ENCODE measurements around the gene NELL1.

The NELL1 gene

DNA sequence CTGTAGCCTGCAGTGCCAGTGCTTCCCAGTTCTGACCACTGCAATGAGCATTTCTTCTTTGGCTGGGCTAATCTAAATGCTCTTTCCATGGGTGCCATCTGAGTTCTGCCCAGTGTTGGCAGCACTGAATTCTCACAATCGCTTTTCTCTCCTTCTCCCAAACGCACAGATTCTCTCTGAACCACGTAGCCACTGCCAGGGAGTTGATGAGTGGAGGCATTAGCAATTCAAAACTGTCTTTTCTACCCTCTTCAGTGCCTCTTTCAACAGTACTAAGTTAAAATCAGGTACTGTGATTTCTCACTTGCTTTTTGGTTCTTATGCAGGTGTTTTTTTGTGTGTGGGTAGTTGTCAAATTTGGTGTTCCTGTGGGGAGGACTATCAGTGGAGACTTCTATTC is 778.5 kb downstream of the NELL1 start:
- no peak for DNase-seq

DNA sequence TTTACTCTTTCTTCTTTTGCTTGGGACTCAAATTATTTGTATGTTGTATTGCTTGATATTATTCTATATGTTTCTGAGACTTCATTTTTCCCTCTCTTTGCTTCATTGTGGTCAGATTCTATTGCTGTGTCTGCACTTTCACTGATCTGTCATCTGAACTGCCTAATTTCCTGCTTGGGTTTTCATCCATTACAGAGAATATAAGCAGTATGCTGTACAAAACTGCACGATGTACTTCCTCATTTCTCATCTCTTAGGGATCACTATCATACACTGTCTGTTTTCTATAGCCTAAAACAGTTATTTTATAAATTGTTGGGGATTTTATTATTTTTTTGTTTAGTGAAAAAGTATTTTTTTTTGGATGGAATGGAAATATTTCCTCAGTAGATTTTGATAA is 786.8 kb downstream of the NELL1 start:
- no peak for DNase-seq

DNA sequence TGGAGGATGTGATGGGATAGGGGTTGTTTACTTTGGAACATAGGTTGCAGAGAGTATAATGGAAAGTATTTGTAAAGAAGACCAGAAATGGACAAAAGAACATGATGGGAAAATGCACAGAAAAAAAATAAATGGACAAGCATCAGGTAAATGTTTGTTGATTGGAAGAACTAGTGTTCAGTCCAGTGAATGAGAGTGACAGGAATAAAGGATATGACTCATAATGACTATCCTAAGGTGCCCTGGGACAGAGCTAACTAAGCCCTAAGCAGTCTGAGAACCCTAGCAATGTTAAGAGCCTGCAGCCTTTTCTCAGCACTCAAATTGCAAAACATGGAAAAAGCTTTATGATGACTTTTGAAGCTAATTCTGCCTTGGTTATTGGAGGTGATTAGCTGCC is 790.7 kb downstream of the NELL1 start:
- no peak for DNase-seq

DNA sequence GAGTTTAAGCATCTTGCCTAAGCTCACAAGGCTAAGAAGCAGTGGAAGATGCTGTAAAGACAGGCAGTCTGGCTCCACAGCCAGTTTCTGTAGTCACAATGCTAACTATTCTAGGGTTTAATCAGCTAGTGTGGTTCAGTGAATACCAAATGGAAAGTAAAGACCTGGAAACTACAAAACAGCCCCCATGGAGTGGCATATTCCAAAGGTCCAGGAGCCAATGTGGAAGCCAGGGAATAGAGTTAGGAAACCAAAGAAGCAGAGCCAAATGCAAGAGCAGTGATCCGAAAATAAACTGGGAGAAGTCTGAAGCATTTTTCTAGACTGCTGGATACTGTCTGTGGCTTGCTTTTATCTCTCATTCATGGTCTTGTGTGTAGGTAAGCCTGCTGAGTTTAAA is 792.3 kb downstream of the NELL1 start:
- no peak for DNase-seq

DNA sequence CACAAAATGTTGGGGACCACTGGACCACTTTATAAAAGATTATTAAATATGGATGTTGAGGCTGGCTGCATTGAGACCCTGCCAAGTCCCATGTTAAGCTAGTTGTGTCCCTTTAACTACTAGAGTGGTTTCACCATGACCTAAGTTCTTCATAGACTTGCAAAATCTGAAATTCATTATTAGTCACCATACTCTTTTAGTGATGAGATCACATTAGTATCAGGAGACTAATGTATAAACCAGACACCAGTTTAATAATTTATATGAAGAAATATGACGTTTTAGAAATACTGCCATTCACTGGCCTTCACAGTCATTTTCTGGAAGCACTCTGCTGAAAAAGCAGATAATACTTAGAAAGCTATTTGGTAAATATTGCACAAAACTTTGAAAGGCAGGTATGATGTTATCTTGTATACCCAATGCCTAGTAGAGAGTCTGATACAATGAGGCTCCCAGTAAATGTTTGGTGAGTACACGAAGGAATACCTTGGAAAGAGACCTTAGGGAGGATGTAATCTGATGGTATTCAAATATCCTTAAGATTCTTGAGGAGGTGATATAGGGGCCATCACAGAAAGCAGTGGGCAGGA is 795.3 kb downstream of the NELL1 start:
- DNase-seq = no peak

DNA sequence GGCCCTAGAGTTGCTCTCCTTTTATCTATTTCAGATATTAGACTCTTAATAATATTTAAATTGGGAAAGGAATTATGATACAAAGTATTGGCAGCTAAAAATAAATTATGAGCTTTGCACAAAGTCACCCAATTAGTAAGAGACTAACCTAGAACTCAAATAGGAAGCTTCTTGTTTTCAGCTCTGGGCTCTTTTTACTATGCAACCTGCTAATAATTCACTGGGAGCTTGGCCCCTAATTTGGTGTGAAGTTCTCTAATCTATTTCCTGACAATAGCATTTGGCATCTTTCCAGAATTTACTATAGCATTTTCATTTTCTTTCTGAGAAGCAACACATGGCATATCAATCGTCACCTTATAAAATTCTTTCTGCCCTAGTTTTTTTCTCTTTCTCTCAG is 795.8 kb downstream of the NELL1 start:
- DNase-seq = no peak

DNA sequence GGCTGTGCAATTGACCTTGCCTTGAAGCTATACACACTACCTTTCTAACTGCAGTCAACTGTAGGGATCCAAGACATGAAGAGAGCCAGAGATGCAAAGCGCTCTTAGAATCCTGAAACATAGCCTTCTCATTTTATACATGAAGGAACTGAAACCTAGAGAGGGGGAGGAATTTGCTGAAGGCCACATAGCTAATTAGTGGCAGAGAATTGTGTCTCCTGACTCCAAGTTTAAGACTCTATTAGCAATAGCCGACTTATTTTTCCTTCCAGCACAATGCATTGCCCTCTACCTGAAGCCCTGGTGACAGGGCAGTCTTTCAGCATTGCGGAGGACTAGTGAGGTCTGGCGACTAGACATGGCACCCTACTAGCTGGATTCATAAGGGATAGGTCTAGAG is 796.5 kb downstream of the NELL1 start:
- DNase-seq = no peak

DNA sequence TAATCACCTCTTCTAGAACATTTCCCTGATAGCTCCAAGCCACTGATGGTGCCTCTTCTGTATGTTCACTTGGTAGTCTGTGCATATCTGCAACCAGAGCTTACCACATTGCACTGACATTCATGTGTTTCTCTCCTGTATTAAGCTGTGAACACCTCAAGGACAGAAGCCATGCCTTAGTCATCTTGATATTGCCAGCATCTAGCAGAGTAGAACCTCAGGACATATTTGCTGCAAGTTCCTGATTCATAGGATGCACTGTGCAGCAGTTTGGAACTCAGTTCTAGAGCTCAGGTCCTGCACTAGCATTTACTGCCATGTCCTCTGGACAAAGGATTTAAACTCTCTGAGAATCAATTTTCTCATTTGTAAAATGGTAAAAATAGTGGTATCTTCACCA is 801.1 kb downstream of the NELL1 start:
- DNase-seq = no peak

DNA sequence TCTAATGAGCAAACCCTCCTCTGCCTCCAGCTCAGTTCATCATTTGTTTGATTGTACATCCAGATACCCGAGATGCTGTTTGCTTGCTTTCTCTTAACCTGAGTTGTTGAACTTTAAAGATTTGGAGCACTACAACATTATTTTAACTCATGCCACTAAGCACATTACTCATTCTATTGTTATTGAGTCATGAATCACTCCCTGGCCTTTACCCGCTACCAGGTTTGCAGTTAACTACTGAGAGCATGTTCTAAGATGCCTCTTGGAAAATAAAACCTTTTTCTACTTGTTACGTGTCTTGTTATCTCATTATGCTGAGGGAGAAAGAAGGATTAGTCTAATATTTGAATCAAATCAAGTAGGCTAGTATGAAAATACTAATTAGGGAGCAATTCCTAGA is 802.9 kb downstream of the NELL1 start:
- DNase-seq = no peak

DNA sequence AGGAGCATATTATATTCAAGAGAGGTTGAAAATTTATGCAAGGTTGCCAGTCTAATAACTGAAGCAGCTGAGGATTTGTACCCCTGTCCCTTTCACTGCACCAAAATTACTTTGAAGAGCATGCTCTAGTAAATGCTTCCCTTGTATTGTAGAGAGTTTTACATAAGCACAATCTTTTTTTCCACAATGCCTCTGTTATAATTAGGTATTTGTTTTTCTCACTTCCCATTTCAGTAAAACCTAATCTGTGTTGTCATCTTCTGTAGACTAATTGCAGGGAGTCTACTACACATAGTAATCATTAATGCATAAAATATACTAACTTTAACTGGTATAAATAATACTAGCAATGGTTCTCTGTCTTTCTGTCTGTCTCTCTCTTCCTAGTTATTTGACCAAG is 805.1 kb downstream of the NELL1 start:
- DNase-seq = no peak

DNA sequence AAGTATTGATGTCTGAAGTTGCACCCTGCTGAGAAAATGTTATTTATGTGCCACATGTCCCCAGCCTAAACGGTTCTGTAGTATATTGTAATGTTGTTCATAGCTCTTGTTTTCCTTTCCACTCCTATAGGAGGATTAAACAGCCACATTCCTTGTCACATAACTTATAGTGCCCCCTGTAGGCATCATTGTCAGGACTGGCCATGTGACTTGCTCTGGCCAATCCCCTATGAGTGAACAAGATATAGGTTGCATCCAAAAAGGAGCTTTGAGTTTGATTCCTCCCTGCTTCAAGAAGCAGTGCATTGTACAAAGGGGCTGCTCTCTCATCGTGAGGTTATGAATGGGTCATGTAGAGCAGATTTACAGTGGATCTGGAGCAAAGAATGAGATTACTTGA is 805.9 kb downstream of the NELL1 start:
- DNase-seq = no peak

DNA sequence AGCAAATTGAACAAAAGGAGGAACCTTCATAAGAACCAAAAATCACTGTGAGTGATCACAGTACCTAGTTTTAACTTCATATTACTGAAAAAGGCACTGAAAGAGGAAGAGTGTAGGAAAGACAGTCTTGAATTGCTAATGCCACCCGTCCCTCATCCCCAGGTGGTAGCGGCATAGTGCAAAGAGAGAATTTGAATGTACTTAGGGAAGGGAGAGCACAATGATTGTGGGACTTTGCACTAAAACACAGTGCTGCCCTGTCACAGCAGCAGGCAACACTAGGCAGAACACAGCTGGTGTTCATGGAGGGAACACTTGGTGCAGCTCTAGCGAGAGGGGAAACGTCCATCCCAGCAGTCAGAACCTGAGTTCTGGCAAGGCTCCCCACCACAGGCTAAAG is 807.2 kb downstream of the NELL1 start:
- no peak for DNase-seq

DNA sequence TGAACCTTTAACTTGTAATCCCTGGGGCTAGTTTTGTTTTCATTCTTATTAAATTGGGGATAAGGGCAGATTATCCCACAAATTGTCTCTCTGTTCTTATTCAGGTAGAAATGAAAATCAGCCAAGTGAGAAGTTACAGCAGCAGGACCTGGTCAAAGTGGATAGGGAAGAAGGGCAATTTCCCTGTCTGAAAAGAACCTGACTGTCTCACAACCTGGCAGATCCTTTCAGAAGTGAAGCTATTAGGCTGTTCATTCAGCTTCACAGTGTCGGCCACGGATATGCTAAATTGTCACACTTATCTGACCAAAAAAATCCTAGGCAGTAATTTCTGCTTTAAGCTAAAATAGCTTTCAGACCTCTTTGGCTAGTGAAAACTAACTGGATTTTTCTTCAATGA is 810.9 kb downstream of the NELL1 start:
- DNase-seq = no peak

DNA sequence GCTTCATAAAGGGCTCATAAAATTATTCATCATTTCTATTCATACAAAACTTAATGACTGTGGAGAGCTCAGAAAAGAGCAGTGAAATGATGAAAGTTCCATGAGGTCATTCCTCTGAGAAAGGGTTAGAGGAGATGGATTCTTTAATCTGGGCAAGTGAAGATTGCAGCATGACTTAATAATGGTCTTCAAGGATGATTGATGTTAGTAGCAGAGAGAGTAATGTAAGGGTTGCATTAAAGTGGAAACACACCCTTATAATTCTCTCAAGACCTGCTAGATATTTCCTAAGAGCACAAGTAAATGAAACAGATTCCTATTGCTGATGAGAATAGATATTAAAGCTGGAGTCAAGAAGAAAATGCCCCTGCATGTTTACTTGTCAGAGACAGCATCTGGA is 811.9 kb downstream of the NELL1 start:
- DNase-seq = no peak

DNA sequence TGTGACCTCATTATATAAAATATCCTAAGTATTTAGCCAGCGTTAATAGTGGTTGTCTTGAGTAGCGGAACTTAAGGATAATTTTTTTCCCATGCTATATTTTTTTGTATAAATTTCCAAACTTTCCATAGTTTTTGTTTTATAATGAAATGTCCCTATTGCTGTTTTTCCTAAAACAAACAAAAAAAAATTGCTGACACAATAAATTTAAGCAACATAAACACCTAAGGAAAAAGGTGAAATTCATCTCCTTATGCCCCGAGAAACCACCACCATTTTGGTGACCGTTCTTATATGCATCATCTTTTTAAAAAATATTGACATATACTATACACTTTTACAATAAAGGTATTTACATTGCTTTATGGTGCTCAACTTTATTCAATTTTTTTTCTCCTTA is 814.7 kb downstream of the NELL1 start:
- DNase-seq = no peak

DNA sequence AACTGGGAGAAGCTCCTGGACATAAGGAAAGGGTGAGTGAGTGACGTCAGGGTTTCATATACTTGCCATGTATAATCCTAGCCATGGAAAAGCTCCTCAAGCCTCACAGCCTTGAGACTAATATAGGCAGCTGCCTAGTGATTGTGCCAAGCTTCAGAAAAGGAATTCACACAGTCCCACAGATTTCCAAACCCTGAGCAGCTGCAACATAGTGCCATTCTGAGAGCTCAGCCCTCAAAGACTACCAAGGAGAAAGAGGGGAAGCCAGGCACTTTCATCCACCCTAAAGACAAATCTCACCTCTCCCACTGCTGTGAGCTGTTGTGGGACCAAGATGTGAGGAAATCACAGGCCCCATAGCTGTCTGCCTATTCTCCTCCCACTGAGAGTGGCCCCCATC is 815.6 kb downstream of the NELL1 start:
- DNase-seq = no peak

DNA sequence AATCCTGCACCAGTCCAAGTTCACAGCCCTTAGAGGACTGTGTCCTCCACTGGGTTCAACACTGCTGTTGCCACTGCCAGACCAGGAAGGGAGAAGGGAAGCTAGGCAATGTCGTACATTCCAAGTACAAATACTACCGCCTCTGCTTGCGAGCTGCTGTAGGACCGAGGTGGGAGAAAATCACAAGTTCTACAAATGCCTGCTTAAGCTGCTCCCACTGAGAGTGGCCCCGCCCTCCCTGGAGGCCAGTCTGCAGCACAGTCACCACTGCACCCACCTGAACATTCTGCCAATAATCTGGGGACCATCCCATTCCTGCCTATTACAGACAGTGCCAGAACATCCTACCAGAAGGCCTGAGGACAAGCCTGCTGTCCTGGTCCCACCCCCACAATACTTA is 816.0 kb downstream of the NELL1 start:
- no peak for DNase-seq

DNA sequence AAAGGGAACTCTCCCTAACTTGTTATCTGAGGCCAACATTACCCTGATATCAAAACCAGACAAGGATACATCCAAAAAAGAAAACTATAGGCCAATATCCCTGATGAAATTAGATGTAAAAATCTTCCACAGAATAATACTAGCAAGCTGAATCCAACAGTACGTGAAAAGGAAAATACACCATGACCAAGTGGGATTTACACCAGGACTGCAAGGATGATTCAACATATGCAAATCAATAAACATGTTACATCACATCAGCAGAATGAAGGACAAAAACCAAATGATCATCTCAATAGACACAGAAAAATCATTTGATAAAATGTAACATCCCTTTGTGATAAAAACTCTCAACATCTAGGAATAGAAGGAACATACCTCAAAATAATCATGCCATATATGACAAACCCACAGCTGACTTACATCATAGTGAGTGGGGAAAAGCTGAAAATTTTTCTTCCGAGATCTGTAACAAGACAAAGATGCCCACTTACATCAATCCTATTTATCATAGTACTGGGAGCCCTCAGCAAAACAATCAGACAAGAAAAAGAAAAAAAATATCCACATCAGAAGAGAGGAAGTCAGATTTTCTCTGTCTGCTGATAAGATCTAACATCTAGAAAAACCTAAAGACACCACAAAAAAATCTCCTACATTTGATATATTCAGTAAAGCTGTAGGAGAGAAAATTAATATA is 820.2 kb downstream of the NELL1 start:
- no peak for DNase-seq

DNA sequence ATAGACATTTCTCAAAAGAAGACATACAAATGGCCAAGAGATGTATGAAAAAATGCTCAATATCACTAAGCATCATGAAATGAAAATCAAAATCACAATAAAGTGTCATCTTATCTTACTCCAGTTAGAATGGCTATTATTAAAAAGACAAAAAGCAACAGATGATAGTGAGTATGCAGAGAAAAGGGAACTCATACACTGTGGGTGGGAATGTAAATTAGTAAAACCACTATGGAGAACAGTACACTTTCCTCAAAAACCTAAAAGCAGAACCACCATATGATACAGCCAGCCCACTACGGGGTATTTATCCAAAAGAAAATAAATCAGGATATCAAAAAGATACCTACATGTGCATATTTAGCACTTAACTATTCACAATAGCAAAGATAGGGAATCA is 823.5 kb downstream of the NELL1 start:
- no peak for DNase-seq

DNA sequence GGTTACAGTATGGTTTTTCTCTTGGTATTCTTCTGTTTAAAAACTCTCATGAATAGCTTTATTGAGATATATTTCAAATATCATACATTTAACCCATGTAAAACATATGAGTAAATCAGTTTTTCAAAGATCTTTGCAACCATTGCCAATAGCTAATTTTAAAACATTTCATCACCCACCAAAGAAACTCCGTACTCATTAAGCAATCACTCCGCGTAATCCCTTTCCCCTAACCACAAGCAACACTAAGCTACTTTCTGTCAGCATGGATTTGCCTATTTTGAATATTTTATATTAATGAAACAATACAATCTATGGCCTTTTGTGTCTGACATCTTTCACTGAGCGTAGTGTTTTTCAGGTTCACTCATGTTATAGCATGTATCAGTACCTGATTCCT is 825.6 kb downstream of the NELL1 start:
- no peak for DNase-seq

DNA sequence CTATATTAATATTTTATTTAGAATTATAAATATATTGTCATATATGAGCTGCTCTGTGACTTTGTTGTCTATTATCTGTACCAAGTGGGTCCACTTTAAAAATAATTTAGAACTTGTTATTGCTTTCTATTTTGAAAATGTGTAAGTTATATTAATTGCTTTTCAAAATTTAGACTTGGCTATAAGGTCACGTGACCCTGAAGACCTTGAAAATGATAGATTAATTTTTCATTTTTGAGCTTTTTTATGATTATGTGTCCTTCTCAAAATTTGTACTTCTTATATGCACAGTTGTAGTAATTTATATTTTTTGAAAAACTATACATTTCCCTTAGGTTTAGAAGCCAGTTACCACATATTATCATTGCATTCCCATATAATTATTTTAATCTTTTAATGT is 826.5 kb downstream of the NELL1 start:
- no peak for DNase-seq

DNA sequence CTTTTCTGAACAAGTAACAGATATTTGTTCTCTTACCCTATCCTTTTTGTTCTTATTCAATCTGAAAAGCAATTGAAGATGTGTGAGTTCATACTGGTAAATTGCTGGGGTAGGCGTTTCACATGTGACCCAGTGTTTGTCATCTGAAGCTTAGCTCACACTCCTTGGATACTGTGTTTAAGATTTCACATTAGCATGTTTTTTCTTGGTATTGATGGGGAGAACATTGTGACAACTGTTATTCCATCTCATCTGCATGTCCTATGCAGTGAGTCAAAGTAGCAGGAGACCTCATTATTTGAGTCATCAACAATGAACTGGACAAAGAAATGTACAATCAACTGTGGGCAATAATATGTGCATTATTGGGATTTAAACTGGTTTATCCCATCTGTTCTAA is 831.9 kb downstream of the NELL1 start:
- no peak for DNase-seq

DNA sequence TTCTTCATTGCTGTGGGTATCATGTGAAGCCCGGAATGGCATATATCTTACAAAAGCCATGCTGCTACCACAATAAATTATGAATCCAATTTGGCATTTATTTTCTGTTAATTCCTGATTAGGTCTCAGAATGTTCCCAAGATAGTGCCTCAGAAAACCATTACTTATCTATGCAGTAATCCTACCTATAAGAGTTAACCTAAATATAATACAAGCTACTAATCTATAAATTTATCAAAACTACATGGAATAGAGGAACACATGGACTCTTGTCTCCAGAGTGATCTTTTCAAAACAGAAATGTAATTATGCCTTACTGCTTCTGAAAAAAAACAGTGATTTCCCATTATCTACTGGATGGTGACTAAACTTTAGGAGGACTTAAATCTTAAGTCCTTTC is 835.7 kb downstream of the NELL1 start:
- no peak for DNase-seq

DNA sequence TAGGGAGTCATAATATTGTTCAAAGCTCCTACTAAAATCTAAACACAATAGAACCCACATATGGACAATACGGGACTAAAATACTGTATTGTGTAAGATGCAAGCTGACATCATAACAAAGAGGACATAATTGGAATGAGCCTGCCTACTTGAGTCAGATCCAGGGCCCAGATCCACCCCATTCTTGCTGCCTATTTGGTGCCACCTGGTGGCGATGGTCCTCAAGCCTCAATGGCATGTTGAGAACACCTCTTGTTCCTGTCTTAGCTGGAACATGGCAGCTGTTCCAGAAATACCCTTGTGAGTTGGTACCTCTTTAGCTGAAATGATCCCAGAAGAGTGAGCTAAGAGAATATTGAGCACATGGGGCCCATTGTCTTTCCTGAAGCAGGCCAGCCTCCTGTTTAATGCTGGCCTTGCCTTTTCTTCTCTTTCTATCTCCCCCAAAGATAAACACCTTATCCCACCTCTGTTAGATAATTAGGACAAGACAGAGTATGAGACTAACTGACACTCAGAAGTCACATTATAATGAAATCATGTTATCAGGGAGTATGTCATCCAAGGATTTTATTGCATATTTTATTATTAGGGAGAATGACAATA is 842.6 kb downstream of the NELL1 start:
- DNase-seq = no peak

DNA sequence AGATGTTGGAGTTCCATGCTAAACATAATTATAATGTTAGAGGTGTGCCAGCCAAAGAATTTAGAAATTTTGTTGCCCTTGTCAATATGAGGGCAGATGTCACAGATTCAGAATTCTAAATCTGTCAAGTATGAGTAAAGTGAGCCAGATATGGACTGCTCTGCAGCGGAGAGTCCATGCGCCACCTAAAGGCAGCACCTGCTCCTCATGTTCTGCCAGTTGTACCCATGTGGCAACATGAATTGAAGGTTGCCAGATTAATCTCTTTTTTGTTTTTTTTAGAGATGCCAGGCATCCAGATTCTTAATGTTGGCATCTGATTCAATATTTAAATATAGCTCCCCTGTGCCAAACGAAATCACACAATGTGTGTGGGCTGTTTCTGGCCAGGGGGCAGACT is 844.9 kb downstream of the NELL1 start:
- no peak for DNase-seq
